Measurements from ENCODE around the gene LCORL. TPM values are rescaled to one million over a fixed set of nuclear protein-coding genes. Genes with fewer than 3 reads are reported as not detected.
"Not testable (repeated sequence)": the region's sequence is repeated elsewhere in the genome, so short reads cannot be mapped to it uniquely, and the experiment has no call there.

LCORL gene
- total RNA-seq, 2 experiments from 2014 or later, result 6.3 to 6.5 TPM

GRCh38 chr4:17851959-17852358, 169.6 kb downstream of the LCORL start:
- DNase-seq (no peak), ATAC-seq (ENCODE audit: poor library complexity) (no peak)
- Histone ChIP-seq H3K36me3 (ENCODE audit: insufficient read depth, low read length) (no peaks in the 10 kb centered on the region), H3K4me1 (ENCODE audit: insufficient read depth, low read length) (no peaks in the 10 kb centered on the region), H3K27me3 (ENCODE audit: control insufficient read depth in 1 of 2, insufficient read depth in 2 of 2, low read length in 2 of 2) (no peaks in the 10 kb centered on the region), H3K9me3 (ENCODE audit: control insufficient read depth in 1 of 2, insufficient read depth in 1 of 2, low read length in 2 of 2) (no peaks in the 10 kb centered on the region), H3K27ac (ENCODE audit: low read depth in 1 of 2, low read length in 2 of 2) (no peak overlapping the region), H3K4me3 (ENCODE audit: low read length) (no peak overlapping the region)
- no peak for TF ChIP-seq CTCF (IDR thresholded peaks at IDR 0.05)
- Mint-ChIP-seq H3K27ac (no peak overlapping the region), H3K4me1 (ENCODE audit: low read depth) (no peaks in the 10 kb centered on the region), H3K27me3 (no peaks in the 10 kb centered on the region), H3K4me3 (no peak overlapping the region), H3K9me3 (no peaks in the 10 kb centered on the region), H3K36me3 (ENCODE audit: low read depth) (no peaks in the 10 kb centered on the region)
- POLR2A ChIA-PET, result no interaction called here
- CTCF ChIA-PET, result no interaction called here
- intact Hi-C loops (cut with DNase I, micrococcal nuclease), result no loop called here

GRCh38 chr4:17850295-17850694, 171.3 kb downstream of the LCORL start:
- H3K27me3 ChIP-seq (ENCODE audit: control insufficient read depth in 1 of 2, insufficient read depth in 2 of 2, low read length in 2 of 2); intact Hi-C loops (cut with DNase I, micrococcal nuclease); H3K9me3 ChIP-seq (ENCODE audit: control insufficient read depth in 1 of 2, insufficient read depth in 1 of 2, low read length in 2 of 2); H3K4me1 Mint-ChIP-seq (ENCODE audit: low read depth); H3K36me3 ChIP-seq (ENCODE audit: insufficient read depth, low read length); H3K36me3 Mint-ChIP-seq (ENCODE audit: low read depth); H3K4me1 ChIP-seq (ENCODE audit: insufficient read depth, low read length); ATAC-seq (ENCODE audit: poor library complexity); H3K27ac ChIP-seq (ENCODE audit: low read depth in 1 of 2, low read length in 2 of 2); DNase-seq; CTCF ChIA-PET; H3K27ac Mint-ChIP-seq; H3K4me3 ChIP-seq (ENCODE audit: low read length); POLR2A ChIA-PET; H3K27me3 Mint-ChIP-seq; H3K4me3 Mint-ChIP-seq; H3K9me3 Mint-ChIP-seq: not testable (repeated sequence)

GRCh38 chr4:17846266-17846665, 175.3 kb downstream of the LCORL start:
- Histone ChIP-seq H3K36me3 (ENCODE audit: insufficient read depth, low read length) (no peaks in the 10 kb centered on the region), H3K27me3 (ENCODE audit: control insufficient read depth in 1 of 2, insufficient read depth in 2 of 2, low read length in 2 of 2) (no peaks in the 10 kb centered on the region), H3K9me3 (ENCODE audit: control insufficient read depth in 1 of 2, insufficient read depth in 1 of 2, low read length in 2 of 2) (no peaks in the 10 kb centered on the region), H3K4me3 (ENCODE audit: low read length) (no peak overlapping the region), H3K4me1 (ENCODE audit: insufficient read depth, low read length) (no peaks in the 10 kb centered on the region), H3K27ac (ENCODE audit: low read depth in 1 of 2, low read length in 2 of 2) (no peak overlapping the region)
- Mint-ChIP-seq H3K4me3 (no peak overlapping the region), H3K27ac (no peak overlapping the region), H3K4me1 (ENCODE audit: low read depth) (no peaks in the 10 kb centered on the region), H3K36me3 (ENCODE audit: low read depth) (no peaks in the 10 kb centered on the region), H3K9me3 (no peaks in the 10 kb centered on the region), H3K27me3 (no peaks in the 10 kb centered on the region)
- CTCF ChIA-PET, result interaction anchor here (1.1 kb wide), 1 partner anchor 22 kb away, joined by 3 read pairs; no protein-coding TSS in a partner anchor
- intact Hi-C loops (cut with DNase I, micrococcal nuclease), result no loop called here
- ATAC-seq (ENCODE audit: poor library complexity) (no peak), DNase-seq (no peak)
- TF ChIP-seq CTCF (IDR thresholded peaks at IDR 0.05), result no peak
- POLR2A ChIA-PET, result no interaction called here

- H3K27me3 ChIP-seq (ENCODE audit: control insufficient read depth in 1 of 2, insufficient read depth in 2 of 2, low read length in 2 of 2), result no peaks in the 10 kb centered on the region
- no peaks in the 10 kb centered on the region for H3K9me3 ChIP-seq (ENCODE audit: control insufficient read depth in 1 of 2, insufficient read depth in 1 of 2, low read length in 2 of 2)
- ATAC-seq (ENCODE audit: poor library complexity) (no peak), DNase-seq (no peak)
- no peak for TF ChIP-seq CTCF (IDR thresholded peaks at IDR 0.05)
- Mint-ChIP-seq H3K9me3 (no peaks in the 10 kb centered on the region), H3K36me3 (ENCODE audit: low read depth) (no peaks in the 10 kb centered on the region), H3K27me3 (no peaks in the 10 kb centered on the region), H3K27ac (no peak overlapping the region), H3K4me3 (no peak overlapping the region), H3K4me1 (ENCODE audit: low read depth) (peaks cover 9% of the 10 kb centered on the region)
- CTCF ChIA-PET, result no interaction called here
- POLR2A ChIA-PET, result no interaction called here
- H3K4me3 ChIP-seq (ENCODE audit: low read length), result no peak overlapping the region
- H3K4me1 ChIP-seq (ENCODE audit: insufficient read depth, low read length), result no peaks in the 10 kb centered on the region
- intact Hi-C loops (cut with DNase I, micrococcal nuclease), result no loop called here
- H3K27ac ChIP-seq (ENCODE audit: low read depth in 1 of 2, low read length in 2 of 2), result no peak overlapping the region
- no peaks in the 10 kb centered on the region for H3K36me3 ChIP-seq (ENCODE audit: insufficient read depth, low read length)
Observed at GRCh38 chr4:17823871-17824669, 197.5 kb downstream of the LCORL start.

Measured in CD4-positive, alpha-beta T cell (primary cell).